Vagina (tissue), 2 donors: ENCODE results near the gene DNAI7.

Source experiments
- POLR2A ChIP-seq, 2 donors: fragments of 450-650 bp; IDR thresholded peaks; one replicate each; pipeline ENCODE4 v1.6.1; 2017; ENCODE audit warnings: antibody characterized with exemption in 2 of 2, mild to moderate bottlenecking in 2 of 2, moderate library complexity in 2 of 2
- POLR2AphosphoS5 ChIP-seq, 2 donors: sonication (generic); formaldehyde crosslinking; IDR thresholded peaks; one replicate each; pipeline ENCODE4 v1.9.0; 2017; ENCODE audit warnings: antibody characterized with exemption in 2 of 2, mild to moderate bottlenecking in 2 of 2, low read depth in 1 of 2; ENCODE audit not compliant: insufficient read depth in 1 of 2
- TF ChIP-seq, protein P1 (sequence below), 3 experiments: fragments of 450-650 bp in 2 of 3; fragments of 200-600 bp in 1 of 3; sonication (generic) in 1 of 3; IDR thresholded peaks; one replicate each; pipeline ENCODE4 v1.5.1; 2017 to 2019; ENCODE audit warnings: antibody characterized with exemption in 3 of 3, mild to moderate bottlenecking in 2 of 3, moderate library complexity in 2 of 3

DNA sequence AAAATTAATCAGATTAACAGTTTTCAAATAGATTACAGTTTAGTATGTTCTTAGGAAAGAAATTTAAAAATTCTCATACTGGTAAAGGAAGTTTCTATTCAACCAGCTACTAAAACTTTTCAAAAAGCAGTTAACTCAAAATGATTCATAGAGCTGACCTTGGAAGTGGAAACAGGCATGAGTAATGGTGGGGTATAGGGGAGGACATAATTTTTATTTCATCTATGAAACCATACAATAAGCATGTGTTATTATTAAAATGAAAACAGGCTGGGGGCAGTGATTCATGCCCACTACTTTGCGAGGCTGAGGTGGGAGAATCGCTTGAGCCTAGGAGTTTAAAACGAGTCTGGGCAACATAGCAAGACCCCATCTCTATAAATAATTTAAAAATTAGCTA, 73.0 kb downstream of the DNAI7 start:
- TF ChIP-seq, protein P1, sequence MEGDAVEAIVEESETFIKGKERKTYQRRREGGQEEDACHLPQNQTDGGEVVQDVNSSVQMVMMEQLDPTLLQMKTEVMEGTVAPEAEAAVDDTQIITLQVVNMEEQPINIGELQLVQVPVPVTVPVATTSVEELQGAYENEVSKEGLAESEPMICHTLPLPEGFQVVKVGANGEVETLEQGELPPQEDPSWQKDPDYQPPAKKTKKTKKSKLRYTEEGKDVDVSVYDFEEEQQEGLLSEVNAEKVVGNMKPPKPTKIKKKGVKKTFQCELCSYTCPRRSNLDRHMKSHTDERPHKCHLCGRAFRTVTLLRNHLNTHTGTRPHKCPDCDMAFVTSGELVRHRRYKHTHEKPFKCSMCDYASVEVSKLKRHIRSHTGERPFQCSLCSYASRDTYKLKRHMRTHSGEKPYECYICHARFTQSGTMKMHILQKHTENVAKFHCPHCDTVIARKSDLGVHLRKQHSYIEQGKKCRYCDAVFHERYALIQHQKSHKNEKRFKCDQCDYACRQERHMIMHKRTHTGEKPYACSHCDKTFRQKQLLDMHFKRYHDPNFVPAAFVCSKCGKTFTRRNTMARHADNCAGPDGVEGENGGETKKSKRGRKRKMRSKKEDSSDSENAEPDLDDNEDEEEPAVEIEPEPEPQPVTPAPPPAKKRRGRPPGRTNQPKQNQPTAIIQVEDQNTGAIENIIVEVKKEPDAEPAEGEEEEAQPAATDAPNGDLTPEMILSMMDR (IDR thresholded peaks at IDR 0.05), result no peak
- TF ChIP-seq POLR2A (IDR thresholded peaks at IDR 0.05) (no peak), POLR2AphosphoS5 (IDR thresholded peaks at IDR 0.05; ENCODE audit: insufficient read depth in 1 of 2, low read depth in 1 of 2) (no peak)
